ENCODE results near the gene PVALEF.

DNA sequence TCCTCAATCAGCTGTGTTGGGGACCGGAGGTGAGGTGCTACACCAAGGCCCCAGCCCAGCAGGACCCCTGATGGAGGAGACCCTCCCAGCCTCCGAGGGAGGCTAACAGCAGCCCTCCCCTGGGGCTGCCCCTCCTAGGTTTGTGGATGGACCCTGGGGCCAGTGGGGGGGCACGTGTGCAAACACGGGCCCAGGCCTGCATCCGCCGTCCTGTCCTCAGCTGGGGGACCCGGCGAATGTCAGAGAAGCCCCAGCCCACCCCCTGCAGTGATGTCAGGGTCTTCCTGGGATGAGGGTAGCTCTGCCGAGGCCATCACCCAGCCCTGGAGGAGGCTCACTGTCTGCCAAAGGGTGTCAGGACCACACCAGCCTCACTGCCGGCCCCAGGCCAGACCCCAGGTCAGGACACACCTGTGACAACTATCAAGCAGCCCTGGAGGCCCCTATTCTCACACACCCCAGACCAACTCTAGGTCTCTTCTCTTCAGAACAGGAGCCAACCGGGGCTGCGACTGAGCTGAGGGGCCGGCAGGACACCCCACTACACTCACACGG, 30.7 kb downstream of the PVALEF start:
- TF ChIP-seq, protein P1, sequence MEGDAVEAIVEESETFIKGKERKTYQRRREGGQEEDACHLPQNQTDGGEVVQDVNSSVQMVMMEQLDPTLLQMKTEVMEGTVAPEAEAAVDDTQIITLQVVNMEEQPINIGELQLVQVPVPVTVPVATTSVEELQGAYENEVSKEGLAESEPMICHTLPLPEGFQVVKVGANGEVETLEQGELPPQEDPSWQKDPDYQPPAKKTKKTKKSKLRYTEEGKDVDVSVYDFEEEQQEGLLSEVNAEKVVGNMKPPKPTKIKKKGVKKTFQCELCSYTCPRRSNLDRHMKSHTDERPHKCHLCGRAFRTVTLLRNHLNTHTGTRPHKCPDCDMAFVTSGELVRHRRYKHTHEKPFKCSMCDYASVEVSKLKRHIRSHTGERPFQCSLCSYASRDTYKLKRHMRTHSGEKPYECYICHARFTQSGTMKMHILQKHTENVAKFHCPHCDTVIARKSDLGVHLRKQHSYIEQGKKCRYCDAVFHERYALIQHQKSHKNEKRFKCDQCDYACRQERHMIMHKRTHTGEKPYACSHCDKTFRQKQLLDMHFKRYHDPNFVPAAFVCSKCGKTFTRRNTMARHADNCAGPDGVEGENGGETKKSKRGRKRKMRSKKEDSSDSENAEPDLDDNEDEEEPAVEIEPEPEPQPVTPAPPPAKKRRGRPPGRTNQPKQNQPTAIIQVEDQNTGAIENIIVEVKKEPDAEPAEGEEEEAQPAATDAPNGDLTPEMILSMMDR (IDR thresholded peaks at IDR 0.05) = no peak
- TF ChIP-seq EP300 (IDR thresholded peaks at IDR 0.05) = no peak

Data from esophagus muscularis mucosa (tissue), 3 donors.